ENCODE results near the gene MOB3A.
"Not testable (repeated sequence)": the region's sequence is repeated elsewhere in the genome, so short reads cannot be mapped to it uniquely, and the experiment has no call there.

DNA sequence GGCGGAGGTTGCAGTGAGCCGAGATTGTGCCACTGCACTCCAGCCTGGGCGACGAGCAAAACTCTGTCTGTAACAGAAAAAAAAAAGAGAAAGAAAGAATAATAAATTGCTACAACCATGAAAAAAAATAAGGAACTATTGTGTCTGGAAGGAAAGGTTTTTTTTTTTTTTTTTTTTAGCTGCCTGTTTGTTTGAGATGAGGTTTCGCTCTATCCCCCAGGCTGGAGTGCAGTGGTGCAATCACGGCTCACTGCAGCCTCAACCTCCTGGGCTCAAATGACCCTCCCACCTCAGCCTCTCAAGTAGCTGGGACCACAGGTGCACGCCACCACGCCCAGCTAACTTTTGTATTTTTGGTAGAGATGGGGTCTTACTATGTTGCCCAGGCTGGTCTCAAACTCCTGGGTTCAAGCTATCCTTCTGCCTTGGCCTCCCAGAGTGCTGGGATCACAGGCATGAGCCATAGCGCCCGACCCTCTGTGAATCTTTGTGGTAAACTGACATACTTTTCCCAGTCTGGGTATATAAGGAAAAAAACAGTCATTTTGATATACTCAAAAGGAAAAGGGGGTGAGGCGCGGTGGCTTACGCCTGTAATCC, 4.1 kb downstream of the MOB3A start:
- TF ChIP-seq, protein P1, sequence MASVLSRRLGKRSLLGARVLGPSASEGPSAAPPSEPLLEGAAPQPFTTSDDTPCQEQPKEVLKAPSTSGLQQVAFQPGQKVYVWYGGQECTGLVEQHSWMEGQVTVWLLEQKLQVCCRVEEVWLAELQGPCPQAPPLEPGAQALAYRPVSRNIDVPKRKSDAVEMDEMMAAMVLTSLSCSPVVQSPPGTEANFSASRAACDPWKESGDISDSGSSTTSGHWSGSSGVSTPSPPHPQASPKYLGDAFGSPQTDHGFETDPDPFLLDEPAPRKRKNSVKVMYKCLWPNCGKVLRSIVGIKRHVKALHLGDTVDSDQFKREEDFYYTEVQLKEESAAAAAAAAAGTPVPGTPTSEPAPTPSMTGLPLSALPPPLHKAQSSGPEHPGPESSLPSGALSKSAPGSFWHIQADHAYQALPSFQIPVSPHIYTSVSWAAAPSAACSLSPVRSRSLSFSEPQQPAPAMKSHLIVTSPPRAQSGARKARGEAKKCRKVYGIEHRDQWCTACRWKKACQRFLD (CRISPR knock-in tag; IDR thresholded peaks at IDR 0.05), result not testable (repeated sequence)
- not testable (repeated sequence) for TF ChIP-seq CREB1 (IDR thresholded peaks at IDR 0.05); CREB1 (CRISPR knock-in tag; IDR thresholded peaks at IDR 0.05)

All from K562 (cell line).